MM.1S (cell line): ENCODE measurements around the gene CCDC102B.

ENCODE experiments used
- EZH2 ChIP-seq: fragments of 300-600 bp; sonication (generic); optimal IDR thresholded peaks from 2 replicates; pipeline ENCODE3; 2017; ENCODE audit warnings: low read depth, mild to moderate bottlenecking, antibody characterized with exemption, low read length, mixed read lengths
- EZH2phosphoT487 ChIP-seq: fragments of 300-600 bp; sonication (generic); IDR thresholded peaks from 2 replicates; pipeline ENCODE4 v1.6.1; 2018; ENCODE audit warnings: antibody characterized with exemption, low read length
- TF ChIP-seq, protein P1 (sequence below): fragments of 300-600 bp; sonication (generic); IDR thresholded peaks from 2 replicates; pipeline ENCODE4 v1.5.1; 2016; ENCODE audit warnings: antibody characterized with exemption, low read length, mixed read lengths

GRCh38 chr18:68916734-68917133 is 118.9 kb downstream of the CCDC102B start:
- TF ChIP-seq, protein P1, sequence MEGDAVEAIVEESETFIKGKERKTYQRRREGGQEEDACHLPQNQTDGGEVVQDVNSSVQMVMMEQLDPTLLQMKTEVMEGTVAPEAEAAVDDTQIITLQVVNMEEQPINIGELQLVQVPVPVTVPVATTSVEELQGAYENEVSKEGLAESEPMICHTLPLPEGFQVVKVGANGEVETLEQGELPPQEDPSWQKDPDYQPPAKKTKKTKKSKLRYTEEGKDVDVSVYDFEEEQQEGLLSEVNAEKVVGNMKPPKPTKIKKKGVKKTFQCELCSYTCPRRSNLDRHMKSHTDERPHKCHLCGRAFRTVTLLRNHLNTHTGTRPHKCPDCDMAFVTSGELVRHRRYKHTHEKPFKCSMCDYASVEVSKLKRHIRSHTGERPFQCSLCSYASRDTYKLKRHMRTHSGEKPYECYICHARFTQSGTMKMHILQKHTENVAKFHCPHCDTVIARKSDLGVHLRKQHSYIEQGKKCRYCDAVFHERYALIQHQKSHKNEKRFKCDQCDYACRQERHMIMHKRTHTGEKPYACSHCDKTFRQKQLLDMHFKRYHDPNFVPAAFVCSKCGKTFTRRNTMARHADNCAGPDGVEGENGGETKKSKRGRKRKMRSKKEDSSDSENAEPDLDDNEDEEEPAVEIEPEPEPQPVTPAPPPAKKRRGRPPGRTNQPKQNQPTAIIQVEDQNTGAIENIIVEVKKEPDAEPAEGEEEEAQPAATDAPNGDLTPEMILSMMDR = no peak
- TF ChIP-seq EZH2 = no peak
- TF ChIP-seq EZH2phosphoT487 = no peak
